OCI-LY1 (cell line): Measurements from ENCODE around the gene FAM76A.
"Not testable (repeated sequence)": the region's sequence is repeated elsewhere in the genome, so short reads cannot be mapped to it uniquely, and the experiment has no call there.

Experiments used
- H2AFZ ChIP-seq: fragments of 200-600 bp; sonication (generic), shearing (Covaris generic); 2 replicates; pipeline ENCODE4 v1.6.0; 2014; ENCODE audit warnings: antibody characterized with exemption, mild to moderate bottlenecking, low read length
- H3F3A ChIP-seq: fragments of 200-600 bp; sonication (generic), shearing (Covaris generic); 2 replicates; pipeline ENCODE4 v1.6.0; 2014; ENCODE audit warnings: mild to moderate bottlenecking, antibody characterized with exemption, low read length, moderate library complexity; ENCODE audit not compliant: insufficient read depth
- H3K27ac ChIP-seq: fragments of 200-600 bp; sonication (generic); 2 replicates; pipeline ENCODE4 v1.5.1; 2014; ENCODE audit warnings: low read length, mixed run types, mild to moderate bottlenecking, low read depth; ENCODE audit not compliant: poor library complexity, severe bottlenecking
- H3K27me3 ChIP-seq: fragments of 200-600 bp; sonication (generic); 2 replicates; pipeline ENCODE4 v1.6.0; 2014; ENCODE audit warnings: antibody characterized with exemption, mild to moderate bottlenecking, low read length, moderate library complexity; ENCODE audit not compliant: insufficient read depth
- H3K36me3 ChIP-seq: fragments of 200-600 bp; sonication (generic); 2 replicates; pipeline ENCODE4 v1.6.1; 2014; ENCODE audit warnings: mild to moderate bottlenecking, antibody characterized with exemption, low read length, moderate library complexity, mixed read lengths; ENCODE audit not compliant: insufficient read depth
- H3K4me1 ChIP-seq: fragments of 200-600 bp; sonication (generic); 2 replicates; pipeline ENCODE4 v1.5.1; 2014; ENCODE audit warnings: mild to moderate bottlenecking, low read length, moderate library complexity; ENCODE audit not compliant: insufficient read depth, severe bottlenecking
- H3K4me2 ChIP-seq: fragments of 200-600 bp; sonication (generic), shearing (Covaris generic); 2 replicates; pipeline ENCODE4 v1.6.1; 2014; ENCODE audit warnings: low read length
- H3K4me3 ChIP-seq: fragments of 200-600 bp; sonication (generic); 2 replicates; pipeline ENCODE4 v1.5.1; 2014; ENCODE audit warnings: low read length, low read depth, mild to moderate bottlenecking, mixed read lengths; ENCODE audit not compliant: poor library complexity, severe bottlenecking
- H3K79me2 ChIP-seq: fragments of 200-600 bp; shearing (Covaris generic); 2 replicates; pipeline ENCODE4 v1.6.1; 2016; ENCODE audit warnings: mixed run types, low read length, mixed read lengths; ENCODE audit not compliant: insufficient read depth
- H3K9ac ChIP-seq: fragments of 200-600 bp; sonication (generic), shearing (Covaris generic); 2 replicates; pipeline ENCODE4 v1.6.1; 2014; ENCODE audit warnings: mild to moderate bottlenecking, low read length, mixed read lengths
- H3K9me2 ChIP-seq: fragments of 200-600 bp; sonication (generic), shearing (Covaris generic); 2 replicates; pipeline ENCODE4 v1.6.1; 2014; ENCODE audit warnings: low read depth, mild to moderate bottlenecking, low read length, mixed read lengths
- H3K9me3 ChIP-seq: fragments of 200-600 bp; shearing (Covaris generic); 2 replicates; pipeline ENCODE4 v1.6.1; 2014; ENCODE audit warnings: low read length, mixed read lengths
- H4K20me1 ChIP-seq: fragments of 200-600 bp; sonication (generic), shearing (Covaris generic); 2 replicates; pipeline ENCODE4 v1.6.0; 2016; ENCODE audit warnings: mild to moderate bottlenecking, low read length; ENCODE audit not compliant: insufficient read depth
- EZH2 ChIP-seq: fragments of 200-600 bp; sonication (generic), shearing (Covaris generic); IDR thresholded peaks from 2 replicates; pipeline ENCODE4 v1.8.0; 2017; ENCODE audit warnings: borderline replicate concordance, mixed run types, mild to moderate bottlenecking, antibody characterized with exemption, low read length, moderate library complexity, mixed read lengths
- TF ChIP-seq, protein P1 (sequence below): fragments of 200-600 bp; sonication (generic), shearing (Covaris generic); IDR thresholded peaks from 2 replicates; pipeline ENCODE4 v1.5.1; 2017; ENCODE audit warnings: mild to moderate bottlenecking, antibody characterized with exemption, low read length, moderate library complexity, mixed read lengths

FAM76A gene

GRCh38 chr1:27806758-27807157 is 81.0 kb downstream of the FAM76A start:
- Histone ChIP-seq H3K9me3 (no peaks in the 10 kb centered on the region), H3F3A (no peaks in the 10 kb centered on the region), H3K4me3 (no peak overlapping the region), H3K9me2 (no peaks in the 10 kb centered on the region), H2AFZ (no peak overlapping the region), H3K79me2 (no peaks in the 10 kb centered on the region), H3K9ac (no peak overlapping the region), H4K20me1 (no peaks in the 10 kb centered on the region), H3K27me3 (no peaks in the 10 kb centered on the region), H3K4me1 (no peaks in the 10 kb centered on the region), H3K27ac (no peak overlapping the region), H3K36me3 (peaks cover 46% of the 10 kb centered on the region), H3K4me2 (no peak overlapping the region)
- TF ChIP-seq, protein P1, sequence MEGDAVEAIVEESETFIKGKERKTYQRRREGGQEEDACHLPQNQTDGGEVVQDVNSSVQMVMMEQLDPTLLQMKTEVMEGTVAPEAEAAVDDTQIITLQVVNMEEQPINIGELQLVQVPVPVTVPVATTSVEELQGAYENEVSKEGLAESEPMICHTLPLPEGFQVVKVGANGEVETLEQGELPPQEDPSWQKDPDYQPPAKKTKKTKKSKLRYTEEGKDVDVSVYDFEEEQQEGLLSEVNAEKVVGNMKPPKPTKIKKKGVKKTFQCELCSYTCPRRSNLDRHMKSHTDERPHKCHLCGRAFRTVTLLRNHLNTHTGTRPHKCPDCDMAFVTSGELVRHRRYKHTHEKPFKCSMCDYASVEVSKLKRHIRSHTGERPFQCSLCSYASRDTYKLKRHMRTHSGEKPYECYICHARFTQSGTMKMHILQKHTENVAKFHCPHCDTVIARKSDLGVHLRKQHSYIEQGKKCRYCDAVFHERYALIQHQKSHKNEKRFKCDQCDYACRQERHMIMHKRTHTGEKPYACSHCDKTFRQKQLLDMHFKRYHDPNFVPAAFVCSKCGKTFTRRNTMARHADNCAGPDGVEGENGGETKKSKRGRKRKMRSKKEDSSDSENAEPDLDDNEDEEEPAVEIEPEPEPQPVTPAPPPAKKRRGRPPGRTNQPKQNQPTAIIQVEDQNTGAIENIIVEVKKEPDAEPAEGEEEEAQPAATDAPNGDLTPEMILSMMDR, result no peak
- no peak for TF ChIP-seq EZH2

- H3K4me2 ChIP-seq, result no peak overlapping the region
- H3K9ac ChIP-seq, result no peak overlapping the region
Measured at GRCh38 chr1:27807385-27807784, 81.6 kb downstream of the FAM76A start.

GRCh38 chr1:27808131-27808530 is 82.4 kb downstream of the FAM76A start:
- H3K27me3 ChIP-seq, H3K4me3 ChIP-seq, H3K4me1 ChIP-seq, H3K9me2 ChIP-seq, H3K9ac ChIP-seq, H3K4me2 ChIP-seq, H2AFZ ChIP-seq, H3K79me2 ChIP-seq, H3K9me3 ChIP-seq, H4K20me1 ChIP-seq, H3F3A ChIP-seq, H3K27ac ChIP-seq: not testable (repeated sequence)
- peaks cover 38% of the 10 kb centered on the region for H3K36me3 ChIP-seq

More at GRCh38 chr1:27807385-27807784, 81.6 kb downstream of the FAM76A start:
- Histone ChIP-seq H3K4me1 (no peaks in the 10 kb centered on the region), H3K27me3 (no peaks in the 10 kb centered on the region), H3K36me3 (peaks cover 40% of the 10 kb centered on the region), H2AFZ (no peak overlapping the region), H3K9me3 (no peaks in the 10 kb centered on the region), H3K9me2 (no peaks in the 10 kb centered on the region), H3K79me2 (no peaks in the 10 kb centered on the region), H3K4me3 (no peak overlapping the region), H4K20me1 (no peaks in the 10 kb centered on the region), H3F3A (no peaks in the 10 kb centered on the region), H3K27ac (no peak overlapping the region)
- TF ChIP-seq, protein P1, result no peak
- TF ChIP-seq EZH2, result no peak

DNA sequence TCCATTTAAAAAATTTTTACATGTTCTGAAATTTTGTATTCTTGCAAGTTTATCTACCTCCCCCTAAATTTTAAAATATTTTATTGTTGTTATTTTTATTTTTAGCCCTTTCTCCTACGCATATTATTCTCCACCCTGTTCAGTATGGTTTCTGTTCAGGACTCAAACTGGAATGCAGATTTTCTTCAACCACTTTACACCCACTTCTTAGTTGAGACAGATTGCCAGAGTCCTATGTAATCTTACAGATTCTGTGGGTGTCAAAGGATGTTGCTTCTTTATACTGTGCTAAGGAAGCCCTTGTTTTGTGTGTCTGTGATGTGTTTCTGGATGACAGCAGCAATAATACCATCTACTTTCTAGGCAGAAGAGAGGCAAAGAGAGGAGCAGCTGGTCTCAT is 84.1 kb downstream of the FAM76A start:
- H3K9ac ChIP-seq, result no peak overlapping the region
- no peak overlapping the region for H2AFZ ChIP-seq
- H3K9me2 ChIP-seq, result no peaks in the 10 kb centered on the region
- H4K20me1 ChIP-seq, result no peaks in the 10 kb centered on the region
- no peaks in the 10 kb centered on the region for H3F3A ChIP-seq
- H3K4me1 ChIP-seq, result no peaks in the 10 kb centered on the region
- no peaks in the 10 kb centered on the region for H3K79me2 ChIP-seq
- no peak overlapping the region for H3K27ac ChIP-seq
- H3K9me3 ChIP-seq, result no peaks in the 10 kb centered on the region
- no peak for TF ChIP-seq EZH2
- TF ChIP-seq, protein P1, result no peak
- no peak overlapping the region for H3K4me2 ChIP-seq
- H3K27me3 ChIP-seq, result no peaks in the 10 kb centered on the region
- no peak overlapping the region for H3K4me3 ChIP-seq
- peaks cover 31% of the 10 kb centered on the region; the same call in 1 of the 2 replicates for H3K36me3 ChIP-seq
